Measurements from ENCODE around the gene CSMD2. TPM values are rescaled to one million over a fixed set of nuclear protein-coding genes. Genes with fewer than 3 reads are reported as not detected.

The CSMD2 gene
- total RNA-seq, 1 experiment from 2014 or later: 13.2 TPM

- H3K27ac Mint-ChIP-seq: no peak overlapping the region
- ATAC-seq: no peak
- no peak overlapping the region for H3K4me3 Mint-ChIP-seq
- no peaks in the 10 kb centered on the region for H3K9me3 Mint-ChIP-seq
- no peaks in the 10 kb centered on the region for H3K27me3 Mint-ChIP-seq (ENCODE audit: low read depth)
- peaks cover 18% of the 10 kb centered on the region for H3K36me3 Mint-ChIP-seq
- CTCF ChIA-PET: no interaction called here
- POLR2A ChIA-PET: no interaction called here
- no peak for DNase-seq (ENCODE audit: low spot score)
- H3K4me1 Mint-ChIP-seq: no peaks in the 10 kb centered on the region
- TF ChIP-seq ATF1 (CRISPR knock-in tag; IDR thresholded peaks at IDR 0.05): no peak
- no peak for TF ChIP-seq NR3C1 (CRISPR knock-in tag; conservative IDR thresholded peaks at IDR 0.05; ENCODE audit: low read depth)
- no peak for TF ChIP-seq ZNF281 (CRISPR knock-in tag; IDR thresholded peaks at IDR 0.05)
- TF ChIP-seq PRRX2 (CRISPR knock-in tag; IDR thresholded peaks at IDR 0.05): no peak
- no peak for TF ChIP-seq CREM (CRISPR knock-in tag; IDR thresholded peaks at IDR 0.05)
- no peak for TF ChIP-seq IRF1 (CRISPR knock-in tag; IDR thresholded peaks at IDR 0.05)
- no peak for TF ChIP-seq ATF2 (CRISPR knock-in tag; IDR thresholded peaks at IDR 0.05; ENCODE audit: borderline replicate concordance, low read depth)
- TF ChIP-seq E2F5 (CRISPR knock-in tag; IDR thresholded peaks at IDR 0.05): no peak
- TF ChIP-seq E2F1 (CRISPR knock-in tag; IDR thresholded peaks at IDR 0.05): no peak
- no peak for TF ChIP-seq ZNF317 (CRISPR knock-in tag; IDR thresholded peaks at IDR 0.05; ENCODE audit: borderline replicate concordance, low read depth)
- TF ChIP-seq SOX15 (CRISPR knock-in tag; IDR thresholded peaks at IDR 0.05): no peak
- TF ChIP-seq ATF3 (CRISPR knock-in tag; conservative IDR thresholded peaks at IDR 0.05): no peak
Measured at GRCh38 chr1:33709783-33710718, 455.0 kb downstream of the CSMD2 start.

GRCh38 chr1:33709174-33709782 is 455.8 kb downstream of the CSMD2 start:
- Mint-ChIP-seq H3K27me3 (ENCODE audit: low read depth) (no peaks in the 10 kb centered on the region), H3K27ac (no peak overlapping the region), H3K9me3 (no peaks in the 10 kb centered on the region), H3K36me3 (peaks cover 13% of the 10 kb centered on the region), H3K4me3 (no peak overlapping the region), H3K4me1 (no peaks in the 10 kb centered on the region)
- no peak for ATAC-seq
- ChIA-PET CTCF (no interaction called here), POLR2A (no interaction called here)
- no peak for DNase-seq (ENCODE audit: low spot score)
- no peak for TF ChIP-seq FOXP1 (CRISPR knock-in tag; IDR thresholded peaks at IDR 0.05; ENCODE audit: borderline replicate concordance)
- TF ChIP-seq RORB (CRISPR knock-in tag; IDR thresholded peaks at IDR 0.05): no peak
- no peak for TF ChIP-seq ETV6 (CRISPR knock-in tag; IDR thresholded peaks at IDR 0.05)
- TF ChIP-seq AFF4 (CRISPR knock-in tag; IDR thresholded peaks at IDR 0.05; ENCODE audit: borderline replicate concordance): no peak
- TF ChIP-seq E2F5 (CRISPR knock-in tag; IDR thresholded peaks at IDR 0.05): no peak

Data from WTC11 (cell line).